Glutamatergic neuron (in vitro differentiated cells): ENCODE measurements around the gene EIF4E2. TPM values are rescaled to one million over a fixed set of nuclear protein-coding genes. Genes with fewer than 3 reads are reported as not detected.
A peak's percentile ranks its signal among the peaks of the same experiment; 100 is the strongest.

Source experiments
- DNase-seq: peaks from one replicate; pipeline ENCODE4 v3.0.0; 2022
- H3K27ac Mint-ChIP-seq: one replicate; pipeline ENCODE4 v1.8.0; 2020; ENCODE audit warnings: mild to moderate bottlenecking, mixed read lengths, inconsistent platforms; ENCODE audit not compliant: unreplicated experiment
- H3K27me3 Mint-ChIP-seq: one replicate; pipeline ENCODE4 v1.8.0; 2020; ENCODE audit warnings: mild to moderate bottlenecking, moderate library complexity, mixed read lengths, inconsistent platforms; ENCODE audit not compliant: unreplicated experiment
- H3K36me3 Mint-ChIP-seq: one replicate; pipeline ENCODE4 v1.8.0; 2020; ENCODE audit warnings: mild to moderate bottlenecking, mixed read lengths, inconsistent platforms; ENCODE audit not compliant: unreplicated experiment
- H3K4me1 Mint-ChIP-seq: one replicate; pipeline ENCODE4 v1.8.0; 2020; ENCODE audit warnings: mild to moderate bottlenecking, low read depth, mixed read lengths, inconsistent platforms; ENCODE audit not compliant: unreplicated experiment
- H3K4me3 Mint-ChIP-seq: one replicate; pipeline ENCODE4 v1.8.0; 2020; ENCODE audit warnings: mild to moderate bottlenecking, mixed read lengths, inconsistent platforms; ENCODE audit not compliant: unreplicated experiment
- H3K9me3 Mint-ChIP-seq: one replicate; pipeline ENCODE4 v1.8.0; 2020; ENCODE audit warnings: mild to moderate bottlenecking, moderate library complexity, mixed read lengths, inconsistent platforms; ENCODE audit not compliant: unreplicated experiment
- total RNA-seq: library from RNA; stranded (reverse); fragmentation: NEBNext Ultra II Directional; extraction: Animal tissue kit (Norgen Biotek cat#: 25700); gene quantifications from one replicate; pipeline ENCODE4 v1.2.1, GENCODE V29; 2021; ENCODE audit not compliant: unreplicated experiment
- TF ChIP-seq, protein P1 (sequence below): fragments of 200-600 bp; sonication (generic); IDR thresholded peaks from one replicate; pipeline ENCODE4 v1.5.0; 2021; ENCODE audit not compliant: partially characterized antibody, unreplicated experiment

Gene EIF4E2
- total RNA-seq, 1 donor from 2014 or later, result 82.9 TPM

DNA sequence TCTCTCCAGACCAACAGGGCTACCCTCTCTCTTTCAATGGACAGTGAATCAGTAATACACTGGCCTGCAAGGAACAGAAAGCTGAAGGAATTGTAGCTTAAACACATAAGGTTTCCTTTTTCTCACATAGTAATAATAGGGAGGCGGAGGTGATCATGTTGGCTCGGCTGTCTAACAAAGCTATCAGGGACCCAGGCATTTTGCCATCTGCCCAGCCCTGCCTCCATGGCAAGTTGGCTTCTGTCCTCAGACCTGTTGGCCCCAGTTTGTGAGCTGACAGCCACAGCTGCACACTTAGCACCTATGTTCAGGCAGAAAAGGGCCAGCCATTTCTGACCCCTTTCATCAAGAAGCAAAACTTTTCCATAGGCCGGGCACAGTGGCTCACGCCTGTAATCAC is 13.0 kb upstream of the EIF4E2 start:
- no peak overlapping the region for H3K4me3 Mint-ChIP-seq
- H3K27me3 Mint-ChIP-seq, result peaks cover 4% of the 10 kb centered on the region
- peaks cover 3% of the 10 kb centered on the region for H3K4me1 Mint-ChIP-seq
- DNase-seq, result no peak
- no peak overlapping the region for H3K27ac Mint-ChIP-seq
- H3K36me3 Mint-ChIP-seq, result peaks cover 3% of the 10 kb centered on the region
- peaks cover 2% of the 10 kb centered on the region for H3K9me3 Mint-ChIP-seq
- TF ChIP-seq, protein P1, sequence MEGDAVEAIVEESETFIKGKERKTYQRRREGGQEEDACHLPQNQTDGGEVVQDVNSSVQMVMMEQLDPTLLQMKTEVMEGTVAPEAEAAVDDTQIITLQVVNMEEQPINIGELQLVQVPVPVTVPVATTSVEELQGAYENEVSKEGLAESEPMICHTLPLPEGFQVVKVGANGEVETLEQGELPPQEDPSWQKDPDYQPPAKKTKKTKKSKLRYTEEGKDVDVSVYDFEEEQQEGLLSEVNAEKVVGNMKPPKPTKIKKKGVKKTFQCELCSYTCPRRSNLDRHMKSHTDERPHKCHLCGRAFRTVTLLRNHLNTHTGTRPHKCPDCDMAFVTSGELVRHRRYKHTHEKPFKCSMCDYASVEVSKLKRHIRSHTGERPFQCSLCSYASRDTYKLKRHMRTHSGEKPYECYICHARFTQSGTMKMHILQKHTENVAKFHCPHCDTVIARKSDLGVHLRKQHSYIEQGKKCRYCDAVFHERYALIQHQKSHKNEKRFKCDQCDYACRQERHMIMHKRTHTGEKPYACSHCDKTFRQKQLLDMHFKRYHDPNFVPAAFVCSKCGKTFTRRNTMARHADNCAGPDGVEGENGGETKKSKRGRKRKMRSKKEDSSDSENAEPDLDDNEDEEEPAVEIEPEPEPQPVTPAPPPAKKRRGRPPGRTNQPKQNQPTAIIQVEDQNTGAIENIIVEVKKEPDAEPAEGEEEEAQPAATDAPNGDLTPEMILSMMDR, result no peak

DNA sequence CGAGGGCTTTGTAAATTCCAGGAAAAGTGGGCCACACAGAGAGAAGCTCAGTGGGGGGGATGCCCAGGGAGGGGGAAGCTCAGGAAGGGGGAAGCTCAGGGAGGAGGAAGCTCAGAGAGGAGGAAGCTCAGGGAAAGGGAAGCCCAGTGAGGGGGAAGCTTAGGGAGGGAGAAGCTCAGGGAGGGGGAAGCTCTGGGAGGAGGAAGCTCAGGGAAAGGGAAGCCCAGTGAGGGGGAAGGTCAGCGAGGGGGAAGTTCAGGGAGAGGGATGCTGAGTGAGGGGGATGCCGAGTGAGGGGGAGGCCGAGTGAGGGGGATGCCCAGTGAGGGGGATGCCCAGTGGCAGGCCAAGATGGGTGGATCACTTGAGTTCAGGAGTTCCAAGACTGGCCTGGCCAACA is 11.8 kb upstream of the EIF4E2 start:
- Mint-ChIP-seq H3K27ac (no peak overlapping the region), H3K27me3 (peaks cover 4% of the 10 kb centered on the region), H3K9me3 (peaks cover 3% of the 10 kb centered on the region), H3K4me1 (peaks cover 3% of the 10 kb centered on the region), H3K4me3 (no peak overlapping the region), H3K36me3 (peaks cover 3% of the 10 kb centered on the region)
- DNase-seq, result no peak
- TF ChIP-seq, protein P1, result no peak

DNA sequence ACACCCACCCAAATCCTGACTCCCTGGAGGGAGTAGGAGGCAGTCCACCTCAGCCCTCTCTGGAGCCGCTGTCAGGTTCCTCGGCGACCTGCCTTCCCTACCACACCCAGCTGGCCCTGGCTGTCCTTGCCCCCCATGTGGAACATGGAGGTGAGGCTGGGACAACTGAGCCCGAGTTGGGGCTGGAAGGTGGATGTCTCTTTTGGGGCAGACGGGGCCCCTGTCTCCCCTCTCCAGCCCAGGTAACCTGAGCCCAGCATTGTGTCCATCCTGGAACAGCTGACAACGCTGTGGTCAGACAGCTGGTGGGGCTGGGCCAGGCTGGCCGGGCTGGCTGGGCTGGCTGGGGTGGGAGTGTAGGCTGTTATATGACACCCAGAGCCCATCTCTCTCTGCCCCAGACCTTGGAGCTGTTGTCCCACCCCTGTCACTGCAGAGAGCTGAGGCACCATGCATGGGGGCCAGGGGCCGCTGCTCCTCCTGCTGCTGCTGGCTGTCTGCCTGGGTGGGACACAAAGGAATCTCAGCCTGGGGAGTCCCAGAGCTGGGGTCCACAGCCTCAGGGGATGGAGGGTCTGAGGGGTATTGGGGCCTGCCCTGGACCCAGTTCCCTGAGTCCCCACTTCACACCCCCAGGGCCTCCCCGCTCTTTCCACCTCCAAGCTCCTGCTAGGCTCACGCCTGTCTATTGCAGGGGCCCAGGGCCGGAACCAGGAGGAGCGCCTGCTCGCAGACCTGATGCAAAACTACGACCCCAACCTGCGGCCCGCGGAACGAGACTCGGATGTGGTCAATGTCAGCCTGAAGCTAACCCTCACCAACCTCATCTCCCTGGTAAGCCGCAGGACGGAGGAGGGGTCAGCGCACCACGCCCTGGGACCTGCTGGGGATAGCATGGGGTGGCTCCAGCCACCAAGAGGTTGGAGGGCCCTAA is 10.9 kb upstream of the EIF4E2 start, which contains the start of gene CHRNG:
Gene CHRNG, plus strand, starts transcription at position 395 of the 934 bp plus-strand sequence. Its CDS starts 56 bp downstream, at position 451.
- Mint-ChIP-seq H3K4me1 (peaks cover 3% of the 10 kb centered on the region), H3K9me3 (peaks cover 4% of the 10 kb centered on the region), H3K27ac (peak within 1 kb of the TSS; percentile 62), H3K36me3 (peaks cover 3% of the 10 kb centered on the region), H3K4me3 (no peak within 1 kb of the TSS), H3K27me3 (peaks cover 4% of the 10 kb centered on the region)
- TF ChIP-seq, protein P1, result no peak
- no peak for DNase-seq

DNA sequence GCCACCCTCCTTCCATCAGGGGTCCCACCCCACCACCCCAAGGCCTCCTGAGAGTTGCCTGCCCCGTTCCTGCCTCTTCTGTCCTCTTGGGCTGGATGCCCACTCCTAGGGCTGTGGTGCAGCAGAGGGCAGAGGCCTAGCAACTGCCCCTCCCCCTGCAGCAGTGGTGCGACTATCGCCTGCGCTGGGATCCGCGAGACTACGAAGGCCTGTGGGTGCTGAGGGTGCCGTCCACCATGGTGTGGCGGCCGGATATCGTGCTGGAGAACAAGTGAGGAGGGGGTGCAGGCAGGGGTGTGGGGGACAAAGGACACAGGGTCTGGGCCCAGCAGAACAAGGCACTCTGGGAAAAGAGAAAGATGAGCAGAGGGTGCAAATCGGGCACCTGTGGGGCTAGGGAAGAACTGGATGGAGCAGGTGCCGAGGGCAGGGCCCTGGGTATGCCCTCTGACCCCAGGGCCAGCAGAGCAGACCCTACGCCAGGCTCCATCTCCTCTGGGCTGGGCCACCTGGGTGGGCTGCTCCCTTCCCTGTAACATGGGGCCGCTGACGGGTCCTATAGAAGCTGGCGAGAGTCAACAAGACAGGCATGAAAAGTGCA is 9.9 kb upstream of the EIF4E2 start:
- Mint-ChIP-seq H3K4me1 (peaks cover 3% of the 10 kb centered on the region), H3K4me3 (no peak overlapping the region), H3K27me3 (peaks cover 5% of the 10 kb centered on the region), H3K36me3 (peaks cover 3% of the 10 kb centered on the region), H3K27ac (no peak overlapping the region), H3K9me3 (peaks cover 5% of the 10 kb centered on the region)
- no peak for DNase-seq
- TF ChIP-seq, protein P1, result no peak
